SU-DHL-6 (cell line): Measurements from ENCODE around the gene RMND1.

Experiments used
- H2AFZ ChIP-seq: fragments of 200-600 bp; sonication (generic); 2 replicates; pipeline ENCODE4 v1.6.1; 2014; ENCODE audit warnings: low read depth, mild to moderate bottlenecking, moderate library complexity, mixed read lengths, antibody characterized with exemption, low read length; ENCODE audit not compliant: severe bottlenecking
- H3F3A ChIP-seq: fragments of 200-600 bp; shearing (Covaris generic); 2 replicates; pipeline ENCODE4 v1.6.0; 2016; ENCODE audit warnings: antibody characterized with exemption, mild to moderate bottlenecking; ENCODE audit not compliant: insufficient read depth
- H3K27ac ChIP-seq: fragments of 200-600 bp; sonication (generic); 2 replicates; pipeline ENCODE4 v1.5.1; 2016; ENCODE audit warnings: low read depth, mild to moderate bottlenecking, low read length, moderate library complexity, mixed read lengths
- H3K27me3 ChIP-seq: fragments of 200-600 bp; sonication (generic), shearing (Covaris generic); 2 replicates; pipeline ENCODE4 v1.6.0; 2014; ENCODE audit warnings: mild to moderate bottlenecking, low read length
- H3K36me3 ChIP-seq: fragments of 200-600 bp; sonication (generic); 2 replicates; pipeline ENCODE4 v1.6.1; 2014; ENCODE audit warnings: mild to moderate bottlenecking, low read length, mixed read lengths
- H3K4me2 ChIP-seq: fragments of 300-600, 200-600 bp; shearing (Covaris generic), sonication (generic); 2 replicates; pipeline ENCODE4 v1.6.0; 2014; ENCODE audit warnings: low read length, low read depth, mild to moderate bottlenecking; ENCODE audit not compliant: poor library complexity, severe bottlenecking
- H3K4me3 ChIP-seq: fragments of 200-600 bp; sonication (generic); 2 replicates; pipeline ENCODE4 v1.5.1; 2014; ENCODE audit warnings: antibody characterized with exemption, low read length, mild to moderate bottlenecking, mixed read lengths; ENCODE audit not compliant: insufficient read depth, poor library complexity, severe bottlenecking
- H3K79me2 ChIP-seq: fragments of 200-600 bp; sonication (generic); 2 replicates; pipeline ENCODE4 v1.6.1; 2014; ENCODE audit warnings: mild to moderate bottlenecking, low read length, moderate library complexity; ENCODE audit not compliant: insufficient read depth
- H3K9ac ChIP-seq: fragments of 200-600 bp; sonication (generic); 2 replicates; pipeline ENCODE4 v1.7.0; 2014; ENCODE audit warnings: mild to moderate bottlenecking, low read length
- H3K9me2 ChIP-seq: fragments of 200-600 bp; sonication (generic); replicated peaks from 2 replicates; pipeline ENCODE4 v1.6.1; 2014; ENCODE audit warnings: low read length; ENCODE audit not compliant: insufficient read depth
- H3K9me3 ChIP-seq: fragments of 200-600 bp; sonication (generic); 2 replicates; pipeline ENCODE4 v1.6.1; 2014; ENCODE audit warnings: low read length, mixed read lengths; ENCODE audit not compliant: insufficient read depth
- H4K20me1 ChIP-seq: fragments of 200-600 bp; sonication (generic); 2 replicates; pipeline ENCODE4 v1.6.1; 2014; ENCODE audit warnings: low read depth, mild to moderate bottlenecking, antibody characterized with exemption, low read length, moderate library complexity, mixed read lengths
- EZH2phosphoT487 ChIP-seq: fragments of 200-600 bp; sonication (generic), shearing (Covaris generic); conservative IDR thresholded peaks from 2 replicates; pipeline ENCODE4 v1.6.1; 2018; ENCODE audit warnings: mild to moderate bottlenecking, antibody characterized with exemption, low read length, moderate library complexity, mixed read lengths
- TF ChIP-seq, protein P1 (sequence below): fragments of 200-600 bp; sonication (generic); IDR thresholded peaks from one replicate; pipeline ENCODE4 v1.5.1; 2017; ENCODE audit warnings: antibody characterized with exemption, mild to moderate bottlenecking, low read length, moderate library complexity; ENCODE audit not compliant: insufficient read depth, poor library complexity, severe bottlenecking

RMND1 gene

DNA sequence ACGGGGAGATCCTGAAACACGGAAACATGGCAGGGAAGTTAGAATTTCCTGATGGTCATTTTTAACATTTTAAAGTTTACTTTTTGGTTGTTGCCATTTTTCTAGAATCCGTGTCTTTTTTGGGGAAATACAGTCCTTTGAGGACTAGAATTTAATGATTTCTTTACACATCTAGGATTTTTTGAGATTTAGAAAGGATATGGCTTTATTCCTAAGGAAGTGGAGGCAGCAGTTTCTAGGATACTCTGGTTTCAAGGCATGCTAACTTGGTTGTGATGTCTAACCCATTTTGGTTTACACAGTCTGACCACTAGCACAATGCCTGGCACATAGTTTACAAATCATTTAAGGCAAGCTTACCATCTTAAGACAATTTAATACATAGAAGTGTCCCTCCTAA is 59.5 kb downstream of the RMND1 start:
- peaks cover 26% of the 10 kb centered on the region; the same call in 1 of the 2 replicates for H4K20me1 ChIP-seq
- H3K36me3 ChIP-seq: peaks cover 9% of the 10 kb centered on the region; the same call in 1 of the 2 replicates
- H3K4me2 ChIP-seq: peak overlapping the region; percentile 94
- H3K9me2 ChIP-seq: no peaks in the 10 kb centered on the region
- H3K9ac ChIP-seq: peak overlapping the region; percentile 100
- H3K27ac ChIP-seq: peak overlapping the region; percentile 98
- peaks cover 23% of the 10 kb centered on the region for H3F3A ChIP-seq
- no peaks in the 10 kb centered on the region for H3K9me3 ChIP-seq
- no peak for TF ChIP-seq EZH2phosphoT487
- TF ChIP-seq, protein P1, sequence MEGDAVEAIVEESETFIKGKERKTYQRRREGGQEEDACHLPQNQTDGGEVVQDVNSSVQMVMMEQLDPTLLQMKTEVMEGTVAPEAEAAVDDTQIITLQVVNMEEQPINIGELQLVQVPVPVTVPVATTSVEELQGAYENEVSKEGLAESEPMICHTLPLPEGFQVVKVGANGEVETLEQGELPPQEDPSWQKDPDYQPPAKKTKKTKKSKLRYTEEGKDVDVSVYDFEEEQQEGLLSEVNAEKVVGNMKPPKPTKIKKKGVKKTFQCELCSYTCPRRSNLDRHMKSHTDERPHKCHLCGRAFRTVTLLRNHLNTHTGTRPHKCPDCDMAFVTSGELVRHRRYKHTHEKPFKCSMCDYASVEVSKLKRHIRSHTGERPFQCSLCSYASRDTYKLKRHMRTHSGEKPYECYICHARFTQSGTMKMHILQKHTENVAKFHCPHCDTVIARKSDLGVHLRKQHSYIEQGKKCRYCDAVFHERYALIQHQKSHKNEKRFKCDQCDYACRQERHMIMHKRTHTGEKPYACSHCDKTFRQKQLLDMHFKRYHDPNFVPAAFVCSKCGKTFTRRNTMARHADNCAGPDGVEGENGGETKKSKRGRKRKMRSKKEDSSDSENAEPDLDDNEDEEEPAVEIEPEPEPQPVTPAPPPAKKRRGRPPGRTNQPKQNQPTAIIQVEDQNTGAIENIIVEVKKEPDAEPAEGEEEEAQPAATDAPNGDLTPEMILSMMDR: no peak
- H3K4me3 ChIP-seq: peak overlapping the region; percentile 51
- peaks cover 84% of the 10 kb centered on the region for H3K79me2 ChIP-seq
- no peak overlapping the region for H2AFZ ChIP-seq
- H3K27me3 ChIP-seq: no peaks in the 10 kb centered on the region

DNA sequence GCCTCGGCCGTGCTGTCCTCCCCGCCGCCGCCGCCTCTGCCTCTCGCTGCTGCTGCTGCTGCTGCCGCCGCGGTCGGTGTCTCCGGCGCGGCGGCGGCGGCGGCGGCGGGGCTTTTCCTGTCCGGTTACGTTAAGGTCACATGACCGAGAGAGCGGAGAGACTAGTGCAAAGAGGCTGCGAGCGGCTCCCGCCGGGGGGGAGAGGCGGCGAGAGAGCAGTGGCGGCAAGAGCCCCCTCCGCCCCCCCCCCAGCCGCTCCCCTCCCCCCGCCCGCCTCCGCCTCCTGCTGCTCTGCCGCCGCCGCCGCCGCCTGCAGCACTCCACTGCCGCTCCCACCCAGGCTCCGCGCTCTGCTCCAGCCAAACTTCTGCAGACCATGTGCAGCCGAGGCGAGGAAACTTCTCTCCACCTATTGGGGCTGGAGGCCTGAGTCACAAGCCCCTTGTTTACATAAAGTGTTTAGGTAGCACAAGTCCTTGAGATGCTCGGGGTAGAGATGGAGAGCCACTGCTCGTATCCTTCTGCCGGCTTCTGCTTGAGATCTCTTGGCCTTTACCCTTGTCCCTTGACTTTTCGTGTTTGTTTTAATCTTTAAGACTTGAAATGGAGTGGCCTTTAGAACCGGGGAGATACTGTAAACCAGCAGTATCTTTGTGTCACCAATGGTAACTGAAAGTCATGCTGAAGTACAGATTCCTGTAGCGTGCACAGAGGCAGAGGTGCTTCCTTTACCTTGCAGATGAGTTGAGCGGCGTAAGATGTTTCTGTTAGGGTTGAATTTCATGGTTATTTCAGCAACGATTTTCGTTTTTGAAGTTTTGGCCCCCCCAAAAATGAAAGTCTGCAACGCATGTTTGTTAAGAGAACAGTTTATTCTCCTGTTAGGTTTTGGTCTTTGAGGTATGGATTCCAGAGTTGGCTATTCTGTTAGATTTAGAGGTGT is 60.2 kb downstream of the RMND1 start, which contains the start of gene ZBTB2:
Gene ZBTB2 (minus strand): TSS at position 89 of the 943 bp plus-strand sequence. CDS start 17,922 bp downstream, outside the sequence.
- Histone ChIP-seq H3K9me2 (no peaks in the 10 kb centered on the region), H2AFZ (no peak within 1 kb of the TSS), H3K27ac (peak within 1 kb of the TSS; percentile 98), H3K36me3 (peaks cover 16% of the 10 kb centered on the region; the same call in 1 of the 2 replicates), H3K9ac (peak within 1 kb of the TSS; percentile 100), H3K4me3 (peak within 1 kb of the TSS; percentile 91), H3F3A (peaks cover 23% of the 10 kb centered on the region), H3K79me2 (peaks cover 84% of the 10 kb centered on the region), H4K20me1 (peaks cover 22% of the 10 kb centered on the region; the same call in 1 of the 2 replicates), H3K27me3 (no peaks in the 10 kb centered on the region), H3K9me3 (no peaks in the 10 kb centered on the region), H3K4me2 (peak within 1 kb of the TSS; percentile 94)
- no peak for TF ChIP-seq EZH2phosphoT487
- TF ChIP-seq, protein P1: no peak

DNA sequence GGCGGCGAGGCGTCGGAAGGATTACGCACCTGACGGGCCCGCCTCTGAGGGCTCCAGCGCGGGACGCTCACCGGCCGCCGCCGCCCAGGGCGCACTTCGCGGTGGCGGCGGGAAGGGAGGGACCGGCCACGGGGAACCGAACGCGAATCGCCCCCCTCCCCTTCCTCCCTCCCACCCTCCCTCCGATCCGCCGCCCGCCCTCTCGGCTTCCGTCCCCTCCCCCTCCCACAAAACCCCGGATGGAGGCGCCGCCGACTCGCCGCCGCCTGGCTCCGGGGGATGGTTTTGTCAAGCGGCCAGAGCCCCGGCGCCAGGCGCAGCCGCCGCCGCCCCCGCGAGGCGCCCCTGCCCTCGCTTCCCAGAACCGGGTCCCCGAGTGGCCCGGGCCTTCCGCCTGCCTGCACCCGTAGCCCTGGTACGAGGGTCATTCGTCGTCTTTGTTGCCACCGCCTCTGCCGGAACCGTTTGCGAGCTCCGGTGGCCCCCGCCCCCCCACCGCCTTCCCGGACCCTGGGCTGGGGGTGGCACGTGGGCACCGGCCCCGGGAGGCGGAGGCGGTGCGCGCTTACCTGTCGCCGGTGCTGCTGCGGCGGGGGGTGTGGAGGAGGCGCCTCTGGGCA is 61.0 kb downstream of the RMND1 start:
- TF ChIP-seq, protein P1: no peak
- TF ChIP-seq EZH2phosphoT487: no peak
- no peaks in the 10 kb centered on the region for H3K9me3 ChIP-seq
- peak overlapping the region; percentile 98 for H3K27ac ChIP-seq
- peaks cover 23% of the 10 kb centered on the region for H3F3A ChIP-seq
- peak overlapping the region; percentile 100 for H3K9ac ChIP-seq
- H4K20me1 ChIP-seq: peaks cover 15% of the 10 kb centered on the region; the same call in 1 of the 2 replicates
- no peak overlapping the region for H2AFZ ChIP-seq
- peak overlapping the region; percentile 91 for H3K4me3 ChIP-seq
- H3K9me2 ChIP-seq: no peaks in the 10 kb centered on the region
- peaks cover 84% of the 10 kb centered on the region for H3K79me2 ChIP-seq
- H3K36me3 ChIP-seq: peaks cover 16% of the 10 kb centered on the region; the same call in 1 of the 2 replicates
- H3K27me3 ChIP-seq: no peaks in the 10 kb centered on the region
- H3K4me2 ChIP-seq: peak overlapping the region; percentile 55
